NB4 (cell line): Measurements from ENCODE around the gene BRD4.

Experiments used
- CTCF ChIP-seq: IDR thresholded peaks from one replicate; pipeline ENCODE4 v1.5.1; 2012; ENCODE audit warnings: low read depth, low read length
- MAX ChIP-seq: IDR thresholded peaks from 2 replicates; pipeline ENCODE4 v1.6.1; 2011; ENCODE audit warnings: low read depth, low read length
- MYC ChIP-seq: IDR thresholded peaks from 2 replicates; pipeline ENCODE4 v1.6.1; 2011; ENCODE audit warnings: low read depth, low read length

GRCh38 chr19:15373644-15374043 lies 41.3 kb upstream of the BRD4 start:
- TF ChIP-seq MYC: no peak
- TF ChIP-seq CTCF: no peak
- no peak for TF ChIP-seq MAX
